Measurements from ENCODE around the gene C3orf18.

GRCh38 chr3:50602595-50603191, 35.1 kb upstream of the C3orf18 start:
- TF ChIP-seq CTCF (IDR thresholded peaks at IDR 0.05) (no peak), POLR2AphosphoS5 (IDR thresholded peaks at IDR 0.05; ENCODE audit: low read depth, low read length) (no peak), REST (IDR thresholded peaks at IDR 0.05; ENCODE audit: insufficient read depth in 1 of 2, low read depth in 2 of 2, low read length in 1 of 2) (no peak), SIN3A (IDR thresholded peaks at IDR 0.05; ENCODE audit: borderline replicate concordance, insufficient read depth, low read depth, low read length) (no peak), TCF7L2 (IDR thresholded peaks at IDR 0.05; ENCODE audit: low read depth, low read length) (no peak)

All from Panc1 (cell line).